ENCODE data around the gene KIAA1671. TPM values are rescaled to one million over a fixed set of nuclear protein-coding genes. Genes with fewer than 3 reads are reported as not detected.

Gene KIAA1671
- polyA plus RNA-seq, 1 of the 3 experiments (the other 2 are of a cell fraction): 7.4 TPM

GRCh38 chr22:25090225-25090890 is 137.8 kb downstream of the KIAA1671 start:
- H3K27ac ChIP-seq (ENCODE audit: low read depth in 2 of 2, low read length in 1 of 2): no peak overlapping the region
- no peaks in the 10 kb centered on the region for H3K36me3 ChIP-seq (replicated peaks in 1 of 2; ENCODE audit: control insufficient read depth in 1 of 2, insufficient read depth in 2 of 2, low read length in 1 of 2)
- no peaks in the 10 kb centered on the region for H3K9me2 ChIP-seq
- TF ChIP-seq MEF2A (IDR thresholded peaks at IDR 0.05; ENCODE audit: borderline replicate concordance, low read depth): no peak
- TF ChIP-seq YY1 (IDR thresholded peaks at IDR 0.05; ENCODE audit: low read depth): no peak
- TF ChIP-seq, protein P1, sequence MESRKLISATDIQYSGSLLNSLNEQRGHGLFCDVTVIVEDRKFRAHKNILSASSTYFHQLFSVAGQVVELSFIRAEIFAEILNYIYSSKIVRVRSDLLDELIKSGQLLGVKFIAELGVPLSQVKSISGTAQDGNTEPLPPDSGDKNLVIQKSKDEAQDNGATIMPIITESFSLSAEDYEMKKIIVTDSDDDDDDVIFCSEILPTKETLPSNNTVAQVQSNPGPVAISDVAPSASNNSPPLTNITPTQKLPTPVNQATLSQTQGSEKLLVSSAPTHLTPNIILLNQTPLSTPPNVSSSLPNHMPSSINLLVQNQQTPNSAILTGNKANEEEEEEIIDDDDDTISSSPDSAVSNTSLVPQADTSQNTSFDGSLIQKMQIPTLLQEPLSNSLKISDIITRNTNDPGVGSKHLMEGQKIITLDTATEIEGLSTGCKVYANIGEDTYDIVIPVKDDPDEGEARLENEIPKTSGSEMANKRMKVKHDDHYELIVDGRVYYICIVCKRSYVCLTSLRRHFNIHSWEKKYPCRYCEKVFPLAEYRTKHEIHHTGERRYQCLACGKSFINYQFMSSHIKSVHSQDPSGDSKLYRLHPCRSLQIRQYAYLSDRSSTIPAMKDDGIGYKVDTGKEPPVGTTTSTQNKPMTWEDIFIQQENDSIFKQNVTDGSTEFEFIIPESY (IDR thresholded peaks at IDR 0.05; ENCODE audit: borderline replicate concordance, low read depth): no peak
- TF ChIP-seq, protein P2, sequence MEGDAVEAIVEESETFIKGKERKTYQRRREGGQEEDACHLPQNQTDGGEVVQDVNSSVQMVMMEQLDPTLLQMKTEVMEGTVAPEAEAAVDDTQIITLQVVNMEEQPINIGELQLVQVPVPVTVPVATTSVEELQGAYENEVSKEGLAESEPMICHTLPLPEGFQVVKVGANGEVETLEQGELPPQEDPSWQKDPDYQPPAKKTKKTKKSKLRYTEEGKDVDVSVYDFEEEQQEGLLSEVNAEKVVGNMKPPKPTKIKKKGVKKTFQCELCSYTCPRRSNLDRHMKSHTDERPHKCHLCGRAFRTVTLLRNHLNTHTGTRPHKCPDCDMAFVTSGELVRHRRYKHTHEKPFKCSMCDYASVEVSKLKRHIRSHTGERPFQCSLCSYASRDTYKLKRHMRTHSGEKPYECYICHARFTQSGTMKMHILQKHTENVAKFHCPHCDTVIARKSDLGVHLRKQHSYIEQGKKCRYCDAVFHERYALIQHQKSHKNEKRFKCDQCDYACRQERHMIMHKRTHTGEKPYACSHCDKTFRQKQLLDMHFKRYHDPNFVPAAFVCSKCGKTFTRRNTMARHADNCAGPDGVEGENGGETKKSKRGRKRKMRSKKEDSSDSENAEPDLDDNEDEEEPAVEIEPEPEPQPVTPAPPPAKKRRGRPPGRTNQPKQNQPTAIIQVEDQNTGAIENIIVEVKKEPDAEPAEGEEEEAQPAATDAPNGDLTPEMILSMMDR (IDR thresholded peaks at IDR 0.05): no peak
- TF ChIP-seq IRF3 (IDR thresholded peaks at IDR 0.05; ENCODE audit: low read depth, low read length): no peak
- TF ChIP-seq, protein P3, sequence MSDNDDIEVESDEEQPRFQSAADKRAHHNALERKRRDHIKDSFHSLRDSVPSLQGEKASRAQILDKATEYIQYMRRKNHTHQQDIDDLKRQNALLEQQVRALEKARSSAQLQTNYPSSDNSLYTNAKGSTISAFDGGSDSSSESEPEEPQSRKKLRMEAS (IDR thresholded peaks at IDR 0.05; ENCODE audit: low read depth): no peak
- TF ChIP-seq GATA2 (CRISPR knock-in tag; IDR thresholded peaks at IDR 0.05): no peak
- TF ChIP-seq, protein P4, sequence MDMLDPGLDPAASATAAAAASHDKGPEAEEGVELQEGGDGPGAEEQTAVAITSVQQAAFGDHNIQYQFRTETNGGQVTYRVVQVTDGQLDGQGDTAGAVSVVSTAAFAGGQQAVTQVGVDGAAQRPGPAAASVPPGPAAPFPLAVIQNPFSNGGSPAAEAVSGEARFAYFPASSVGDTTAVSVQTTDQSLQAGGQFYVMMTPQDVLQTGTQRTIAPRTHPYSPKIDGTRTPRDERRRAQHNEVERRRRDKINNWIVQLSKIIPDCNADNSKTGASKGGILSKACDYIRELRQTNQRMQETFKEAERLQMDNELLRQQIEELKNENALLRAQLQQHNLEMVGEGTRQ (IDR thresholded peaks at IDR 0.05; ENCODE audit: borderline replicate concordance, low read depth, low read length): no peak
- no peak for TF ChIP-seq MXI1 (IDR thresholded peaks at IDR 0.05; ENCODE audit: low read depth, low read length)
- no peak for TF ChIP-seq RCOR1 (IDR thresholded peaks at IDR 0.05; ENCODE audit: low read length)
- no peak for TF ChIP-seq USF1 (IDR thresholded peaks at IDR 0.05; ENCODE audit: borderline replicate concordance, low read depth)
- TF ChIP-seq FOSL2 (IDR thresholded peaks at IDR 0.05; ENCODE audit: borderline replicate concordance, low read depth): no peak
- no peak for TF ChIP-seq CHD2 (IDR thresholded peaks at IDR 0.05; ENCODE audit: low read length, partially characterized antibody)
- H3K9me3 ChIP-seq: no peaks in the 10 kb centered on the region
- no peak overlapping the region for H3K4me3 ChIP-seq (ENCODE audit: low read depth in 2 of 2, low read length in 1 of 2)
- ChIA-PET POLR2A (no interaction called here), CTCF (interaction anchor here (1.1 kb wide), 1 partner anchor 9 kb away, joined by 4 read pairs; no protein-coding TSS in a partner anchor)
- no peaks in the 10 kb centered on the region for H3K79me2 ChIP-seq (ENCODE audit: insufficient read depth)
- H3K4me2 ChIP-seq: no peak overlapping the region
- H3F3A ChIP-seq (replicated peaks; ENCODE audit: insufficient read depth): no peaks in the 10 kb centered on the region
- no peaks in the 10 kb centered on the region; the same call in 1 of the 2 replicates for H4K20me1 ChIP-seq (ENCODE audit: insufficient read depth)
- WGBS (ENCODE audit: low lambda C conversion rate): 91% methylated on average over 7 of the region's 9 CpGs
- no peak overlapping the region for H3K9ac ChIP-seq
- DNase-seq: no peak
- H3K27me3 ChIP-seq (ENCODE audit: insufficient read depth): no peaks in the 10 kb centered on the region
- no peak overlapping the region for H2AFZ ChIP-seq (ENCODE audit: low read depth)
- H3K4me1 ChIP-seq (ENCODE audit: control insufficient read depth in 1 of 2, insufficient read depth in 2 of 2, low read depth in 1 of 2, low read length in 1 of 2): peaks cover 0 to 6% of the 10 kb centered on the region in 2 experiments; a peak in 1 of 4 replicates
